ENCODE data around the gene PLOD3. TPM values are rescaled to one million over a fixed set of nuclear protein-coding genes. Genes with fewer than 3 reads are reported as not detected.
A peak's percentile ranks its signal among the peaks of the same experiment; 100 is the strongest.

PLOD3 gene
- total and polyA plus RNA-seq, 2 of the 8 experiments (the other 6 are each of a cell fraction or from before 2014, with no cell fraction given) = 28.4 to 47.2 TPM

- TF ChIP-seq KDM4A (IDR thresholded peaks at IDR 0.05; ENCODE audit: low read depth, low read length, severe bottlenecking) (peak; percentile 46), POLR2A (IDR thresholded peaks at IDR 0.05; ENCODE audit: control extremely low read depth in 1 of 2, low read depth in 2 of 2, low read length in 2 of 2) (0 out of 3 replicates have a peak, but pooled peaks of 1 of the 2 experiments have one; percentile 1)
Measured at GRCh38 chr7:101218236-101219125, 1.1 kb upstream of the PLOD3 start (continued).
